Frontal cortex (tissue), 4 donors: ENCODE data around the gene FGF5. TPM values are rescaled to one million over a fixed set of nuclear protein-coding genes. Genes with fewer than 3 reads are reported as not detected.
A peak's percentile ranks its signal among the peaks of the same experiment; 100 is the strongest.

Experiments
- DNase-seq, 2 donors: peaks; one replicate each; pipeline ENCODE4 v3.0.0; 2012; ENCODE audit warnings: low spot score in 2 of 2
- FAIRE-seq: peaks from 2 replicates; lab custom pipeline; 2012; peaks lifted over from hg19 to GRCh38; lab: Jason Lieb, UNC
- total RNA-seq: library from RNA; depleted of rRNA; stranded (reverse); fragments of >200 nt; gene quantifications from one replicate; pipeline ENCODE4 v1.2.3, GENCODE V29; 2014
- donor health status: control.
- donor health status: control.
- donor health status: control.

FGF5 gene
- total RNA-seq, 1 donor from 2014 or later: 0.82 TPM

GRCh38 chr4:80324171-80324570, 57.7 kb downstream of the FGF5 start:
- FAIRE-seq: no peak
- DNase-seq: no peak

GRCh38 chr4:80331693-80332092, 65.2 kb downstream of the FGF5 start:
- DNase-seq (no peak), FAIRE-seq (no peak)

- no peak for FAIRE-seq
- no peak for DNase-seq
Observed at GRCh38 chr4:80333121-80333520, 66.7 kb downstream of the FGF5 start.

- no peak for DNase-seq
- FAIRE-seq: no peak
Observed at GRCh38 chr4:80334568-80334967, 68.1 kb downstream of the FGF5 start.

GRCh38 chr4:80335226-80335553, 68.7 kb downstream of the FGF5 start:
- peak; percentile 13 for FAIRE-seq

GRCh38 chr4:80335554-80336358, 69.3 kb downstream of the FGF5 start, which contains the start of gene CFAP299:
Gene CFAP299, plus strand, starts transcription at chr4:80335730.
- DNase-seq (peak; percentile 39 to 40), FAIRE-seq (no peak)

More at GRCh38 chr4:80335226-80335553, 68.7 kb downstream of the FGF5 start:
- DNase-seq: no peak

- FAIRE-seq (no peak), DNase-seq (peak in 1 of 2 donors; percentile 11)
Observed at GRCh38 chr4:80336582-80336981, 70.1 kb downstream of the FGF5 start.

DNA sequence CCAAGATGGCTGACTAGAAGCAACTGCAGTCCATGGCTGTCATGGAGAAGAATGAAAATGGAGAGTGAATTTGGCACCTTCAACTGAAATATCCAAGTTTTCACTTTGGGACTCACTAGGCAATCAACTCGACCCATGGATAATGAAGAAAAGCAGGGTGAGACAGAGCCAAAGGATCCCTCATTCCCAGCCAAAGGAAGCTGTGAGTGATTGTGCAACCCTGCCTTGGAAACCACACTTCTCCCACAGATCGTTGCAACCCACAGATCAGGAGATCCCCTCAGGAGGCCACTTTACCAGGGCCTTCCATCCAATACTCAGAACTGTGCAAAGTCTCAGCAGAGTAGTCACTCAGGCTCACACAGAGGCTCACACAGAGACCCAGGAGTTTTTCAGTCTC, 73.6 kb downstream of the FGF5 start:
- DNase-seq: no peak
- no peak for FAIRE-seq

Other genes with a start within 250 kb of the FGF5 start
- gene ANTXR2, start 193.4 kb upstream of the FGF5 start, total RNA-seq: 12.6 TPM
- gene PRDM8, start 69.2 kb upstream of the FGF5 start, total RNA-seq: 26.9 TPM
- gene CFAP299, start 69.1 kb downstream of the FGF5 start, total RNA-seq: 1.2 TPM